ENCODE measurements around the gene SPRY4.
"Not testable (repeated sequence)": the region's sequence is repeated elsewhere in the genome, so short reads cannot be mapped to it uniquely, and the experiment has no call there.

Gene SPRY4

GRCh38 chr5:142333749-142334148 is 8.9 kb upstream of the SPRY4 start:
- not testable (repeated sequence) for DNase-seq

GRCh38 chr5:142330444-142330843 is 5.6 kb upstream of the SPRY4 start:
- DNase-seq = no peak

- no peak for DNase-seq
Observed at GRCh38 chr5:142330026-142330425, 5.2 kb upstream of the SPRY4 start.

- no peak for DNase-seq
Observed at GRCh38 chr5:142327111-142327842, 2.5 kb upstream of the SPRY4 start.

- DNase-seq = no peak
Observed at GRCh38 chr5:142326480-142326938, 1.7 kb upstream of the SPRY4 start.

- DNase-seq = peak; percentile 78
Observed at GRCh38 chr5:142325725-142326479, 1.1 kb upstream of the SPRY4 start.

- no peak for DNase-seq
Observed at GRCh38 chr5:142324136-142324870, 518 bp downstream of the SPRY4 start.

- DNase-seq = no peak
Observed at GRCh38 chr5:142323480-142324135, 1.2 kb downstream of the SPRY4 start.

GRCh38 chr5:142322747-142323479 is 1.9 kb downstream of the SPRY4 start:
- DNase-seq = no peak

- no peak for DNase-seq
Observed at GRCh38 chr5:142322403-142322746, 2.4 kb downstream of the SPRY4 start.

- DNase-seq = no peak
Observed at GRCh38 chr5:142320851-142321560, 3.8 kb downstream of the SPRY4 start.

GRCh38 chr5:142320430-142320738 is 4.4 kb downstream of the SPRY4 start:
- no peak for DNase-seq

GRCh38 chr5:142319560-142320429 is 5.0 kb downstream of the SPRY4 start:
- no peak for DNase-seq

- no peak for DNase-seq
Observed at GRCh38 chr5:142319105-142319504, 5.7 kb downstream of the SPRY4 start.

- no peak for DNase-seq
Observed at GRCh38 chr5:142317753-142318152, 7.1 kb downstream of the SPRY4 start.

- DNase-seq = no peak
Observed at GRCh38 chr5:142317173-142317572, 7.6 kb downstream of the SPRY4 start.

GRCh38 chr5:142316681-142317080 is 8.1 kb downstream of the SPRY4 start:
- no peak for DNase-seq

- peak; percentile 18 for DNase-seq
Observed at GRCh38 chr5:142316051-142316450, 8.8 kb downstream of the SPRY4 start.

GRCh38 chr5:142315096-142315900 is 9.5 kb downstream of the SPRY4 start:
- no peak for DNase-seq

- DNase-seq = no peak
Observed at GRCh38 chr5:142314606-142315005, 10.2 kb downstream of the SPRY4 start.
